LNCAP (cell line): ENCODE results near the gene RUFY3.

ENCODE experiments used
- TF ChIP-seq, protein P1 (sequence below): fragments of 450-650 bp; IDR thresholded peaks from 2 replicates; pipeline ENCODE4 v1.5.1; 2017; ENCODE audit warnings: mild to moderate bottlenecking

Gene RUFY3

DNA sequence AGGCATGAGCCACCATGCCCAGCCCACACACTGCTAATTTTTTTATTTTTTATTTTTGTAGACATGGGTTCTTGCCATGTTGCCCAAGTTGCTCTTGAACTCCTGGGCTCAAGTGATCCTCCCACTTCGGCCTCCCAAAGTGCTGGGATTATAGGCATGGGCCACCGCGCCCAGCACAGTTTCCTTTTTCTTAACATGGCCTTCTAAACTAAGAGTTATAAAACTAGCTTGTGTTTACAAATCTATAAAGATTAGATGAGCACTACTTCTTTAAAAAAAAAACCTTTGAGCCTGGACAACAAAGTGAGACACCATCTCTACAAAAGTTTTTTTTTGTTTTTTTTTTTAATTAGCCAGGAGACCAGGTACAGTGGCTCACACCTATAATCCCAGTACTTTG is 107.3 kb downstream of the RUFY3 start:
- TF ChIP-seq, protein P1, sequence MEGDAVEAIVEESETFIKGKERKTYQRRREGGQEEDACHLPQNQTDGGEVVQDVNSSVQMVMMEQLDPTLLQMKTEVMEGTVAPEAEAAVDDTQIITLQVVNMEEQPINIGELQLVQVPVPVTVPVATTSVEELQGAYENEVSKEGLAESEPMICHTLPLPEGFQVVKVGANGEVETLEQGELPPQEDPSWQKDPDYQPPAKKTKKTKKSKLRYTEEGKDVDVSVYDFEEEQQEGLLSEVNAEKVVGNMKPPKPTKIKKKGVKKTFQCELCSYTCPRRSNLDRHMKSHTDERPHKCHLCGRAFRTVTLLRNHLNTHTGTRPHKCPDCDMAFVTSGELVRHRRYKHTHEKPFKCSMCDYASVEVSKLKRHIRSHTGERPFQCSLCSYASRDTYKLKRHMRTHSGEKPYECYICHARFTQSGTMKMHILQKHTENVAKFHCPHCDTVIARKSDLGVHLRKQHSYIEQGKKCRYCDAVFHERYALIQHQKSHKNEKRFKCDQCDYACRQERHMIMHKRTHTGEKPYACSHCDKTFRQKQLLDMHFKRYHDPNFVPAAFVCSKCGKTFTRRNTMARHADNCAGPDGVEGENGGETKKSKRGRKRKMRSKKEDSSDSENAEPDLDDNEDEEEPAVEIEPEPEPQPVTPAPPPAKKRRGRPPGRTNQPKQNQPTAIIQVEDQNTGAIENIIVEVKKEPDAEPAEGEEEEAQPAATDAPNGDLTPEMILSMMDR: no peak

DNA sequence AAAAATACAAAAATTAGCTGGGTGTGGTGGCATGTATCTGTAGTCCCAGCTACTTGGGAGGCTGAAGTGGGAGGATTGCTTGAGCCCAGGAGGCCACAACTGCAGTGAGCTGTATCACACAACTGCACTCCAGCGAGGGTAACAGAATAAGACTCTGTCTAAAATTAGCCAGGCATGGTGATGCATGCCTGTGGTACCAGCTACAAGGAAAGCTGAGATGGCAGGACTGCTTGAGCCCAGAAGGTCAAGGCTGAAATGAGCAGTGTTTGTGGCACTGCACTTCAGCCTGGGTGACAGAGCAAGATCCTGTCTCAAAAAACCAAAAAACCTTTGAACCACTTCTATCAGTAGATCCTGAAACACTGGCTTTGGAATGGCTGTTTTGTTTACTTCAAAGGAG is 107.7 kb downstream of the RUFY3 start:
- TF ChIP-seq, protein P1: no peak

DNA sequence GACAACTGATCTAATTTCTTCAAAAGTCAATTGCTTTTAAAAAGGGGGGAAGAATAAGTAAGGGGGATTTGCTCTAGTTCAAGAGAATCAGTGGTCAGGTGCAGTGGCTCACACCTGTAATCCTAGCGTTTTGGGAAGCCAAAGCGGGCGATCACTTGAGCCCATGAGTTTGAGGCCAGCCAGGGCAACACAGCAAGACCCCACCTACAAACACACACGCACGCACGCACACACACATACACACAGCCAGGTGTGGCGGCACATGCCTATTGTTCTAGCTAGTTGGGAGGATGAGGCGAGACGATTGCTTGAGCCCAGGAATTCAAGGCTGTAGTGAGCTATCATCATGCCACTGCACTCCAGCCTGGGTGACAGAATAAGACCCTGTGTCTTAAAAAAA is 108.3 kb downstream of the RUFY3 start:
- TF ChIP-seq, protein P1: no peak

DNA sequence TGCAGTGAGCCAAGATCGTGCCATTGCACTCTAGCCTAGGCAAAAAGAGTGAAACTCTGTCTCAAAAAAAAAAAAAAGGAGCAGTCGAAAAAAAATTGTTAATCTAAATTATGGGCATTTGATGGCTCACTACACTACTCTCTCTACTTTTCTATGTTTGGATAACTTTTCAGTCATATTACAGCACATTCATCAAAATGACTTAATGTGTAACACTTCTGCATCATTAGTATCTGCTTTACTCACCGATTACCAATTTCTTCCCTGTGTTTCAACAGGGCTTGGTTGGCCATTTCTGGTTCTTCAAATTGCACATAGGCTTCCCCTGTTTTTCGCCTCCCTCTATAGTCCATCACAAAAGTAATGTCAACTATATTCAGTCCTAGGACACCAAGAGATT is 109.5 kb downstream of the RUFY3 start:
- TF ChIP-seq, protein P1: no peak

DNA sequence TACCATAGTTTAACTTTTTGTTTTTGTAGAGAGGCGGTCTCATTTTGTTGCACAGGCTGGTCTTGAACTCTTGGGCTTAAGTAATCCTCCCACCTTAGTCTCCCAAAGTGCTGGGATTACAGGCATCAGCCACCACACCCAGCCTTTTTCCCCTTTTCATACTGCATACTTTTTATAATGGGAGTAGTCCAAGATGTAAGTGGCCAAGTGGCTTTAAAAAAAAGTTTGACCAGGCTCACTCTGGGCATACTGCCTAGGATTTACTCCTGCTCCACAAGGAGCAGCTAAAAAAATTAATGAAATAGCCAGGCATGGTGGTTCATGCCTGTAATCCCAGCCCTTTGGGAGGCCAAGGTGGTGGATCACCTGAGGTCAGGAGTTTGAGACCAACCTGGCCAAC is 111.9 kb downstream of the RUFY3 start:
- TF ChIP-seq, protein P1: no peak

DNA sequence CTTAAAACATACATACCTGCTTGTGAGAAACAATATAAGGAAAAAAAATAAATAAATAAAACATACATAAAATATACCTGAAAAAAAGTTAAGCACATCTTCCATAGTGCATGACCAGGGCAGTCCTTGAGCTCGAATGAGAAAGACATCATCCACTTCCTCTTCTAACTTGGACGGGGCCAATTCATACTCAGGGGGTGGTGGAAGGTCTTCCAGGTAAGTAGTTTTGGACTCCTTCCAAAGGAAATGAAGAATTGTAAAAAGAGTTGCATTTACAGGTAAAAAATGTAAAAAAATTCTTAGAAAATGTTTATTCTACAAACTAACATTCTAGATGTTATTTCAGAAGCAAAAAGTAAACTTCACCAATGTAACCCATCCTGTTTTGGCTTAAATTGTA is 114.3 kb downstream of the RUFY3 start:
- TF ChIP-seq, protein P1: no peak

DNA sequence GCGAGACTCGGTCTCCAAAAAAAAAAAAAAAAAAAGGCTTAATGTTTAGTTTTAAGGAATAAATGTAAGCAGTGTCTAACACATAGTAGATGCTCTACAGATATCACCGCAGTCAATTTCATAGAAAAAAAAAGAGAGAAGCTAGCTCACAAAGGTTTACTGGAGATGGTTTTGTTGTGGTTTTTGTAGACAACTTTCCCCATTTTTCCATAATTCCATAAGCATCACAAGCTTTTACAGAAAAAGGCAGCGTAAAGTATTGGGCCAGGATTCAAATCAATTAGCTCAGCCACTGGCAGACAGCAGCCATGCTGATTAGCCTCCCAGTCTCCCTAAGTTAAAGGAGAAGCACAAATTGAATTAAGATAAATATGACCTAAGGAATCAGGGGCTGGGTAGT is 116.4 kb downstream of the RUFY3 start:
- TF ChIP-seq, protein P1: no peak
